Measurements from ENCODE around the gene GPR156. TPM values are rescaled to one million over a fixed set of nuclear protein-coding genes. Genes with fewer than 3 reads are reported as not detected.

GPR156 gene
- 1 to 10 TPM; 1.1 to 1.2 TPM for total RNA-seq
- 1.3 TPM for polyA plus RNA-seq (2013, experiment 1 of 2)
- polyA plus RNA-seq (2013, experiment 2 of 2), result 0.75 TPM
- long read RNA-seq, experiment 1, partial matches to known transcripts, result 1 of 1 reads
- long read RNA-seq, experiment 1, other reads (novel, unspliced or antisense), result 0 of 1 reads
- long read RNA-seq, experiment 2, full-length matches to known transcripts, result 6 of 7 reads
- long read RNA-seq, experiment 2, partial matches to known transcripts, result 0 of 7 reads
- long read RNA-seq, experiment 2, other reads (novel, unspliced or antisense), result 1 of 7 reads
- long read RNA-seq, experiment 3, partial matches to known transcripts, result 0 of 2 reads
- long read RNA-seq, experiment 3, other reads (novel, unspliced or antisense), result 2 of 2 reads
- long read RNA-seq, experiment 4, result 0 reads

- Mint-ChIP-seq H3K9me3 (no peaks in the 10 kb centered on the region), H3K27me3 (ENCODE audit: insufficient read depth) (peaks cover 56% of the 10 kb centered on the region)
These were observed at the start of gene GPR156 for GRCh38 chr3:120284747-120285507. Gene GPR156, minus strand, starts transcription at chr3:120285222. Its CDS starts 41,124 bp downstream, at chr3:120244098.

GRCh38 chr3:120332646-120333045 lies 47.6 kb upstream of the GPR156 start:
- no peaks in the 10 kb centered on the region for H3K27me3 Mint-ChIP-seq (ENCODE audit: insufficient read depth)
- Histone ChIP-seq H3K27me3 (ENCODE audit: control insufficient read depth, insufficient read depth, low read length, poor library complexity, severe bottlenecking) (no peaks in the 10 kb centered on the region), H3K9ac (ENCODE audit: extremely low read depth, low read length, poor library complexity, severe bottlenecking) (no peak overlapping the region), H3K4me3 (ENCODE audit: low read length) (no peak overlapping the region), H3K27ac (ENCODE audit: low read depth, low read length) (no peak overlapping the region), H3K36me3 (ENCODE audit: control insufficient read depth, insufficient read depth, low read length) (peaks cover 17% of the 10 kb centered on the region), H3K4me1 (ENCODE audit: control insufficient read depth, insufficient read depth, low read length) (no peaks in the 10 kb centered on the region), H3K9me3 (ENCODE audit: control insufficient read depth, low read length) (no peaks in the 10 kb centered on the region)
- WGBS, 2 experiments (ENCODE audit: insufficient coverage in 1 of 2, insufficient read length in 1 of 2), result 90 to 93% methylated on average over 5 to 8 of the region's 8 CpGs
- no peak overlapping the region for H3K27ac Mint-ChIP-seq
- no peak overlapping the region for H3K4me3 Mint-ChIP-seq
- H3K9me3 Mint-ChIP-seq, result no peaks in the 10 kb centered on the region
- no peak for DNase-seq
- no peak for TF ChIP-seq CTCF (conservative IDR thresholded peaks at IDR 0.05)
- peaks cover 36% of the 10 kb centered on the region for H3K36me3 Mint-ChIP-seq (ENCODE audit: low read depth)
- H3K4me1 Mint-ChIP-seq, result no peaks in the 10 kb centered on the region

More at GRCh38 chr3:120284747-120285507, at the start of gene GPR156:
- no peak within 1 kb of the TSS for H3K27ac Mint-ChIP-seq
- H3K4me3 Mint-ChIP-seq, result peak within 1 kb of the TSS; percentile 58
- no peak for TF ChIP-seq CTCF (conservative IDR thresholded peaks at IDR 0.05)
- H3K27ac ChIP-seq (ENCODE audit: low read depth, low read length), result no peak within 1 kb of the TSS
- no peak within 1 kb of the TSS for H3K4me3 ChIP-seq (ENCODE audit: low read length)
- H3K4me1 Mint-ChIP-seq, result peaks cover 5% of the 10 kb centered on the region
- H3K9ac ChIP-seq (ENCODE audit: extremely low read depth, low read length, poor library complexity, severe bottlenecking), result no peak within 1 kb of the TSS
- 30 to 38% methylated on average over 20 to 72 of the region's 72 CpGs for WGBS, 2 experiments (ENCODE audit: insufficient coverage in 1 of 2, insufficient read length in 1 of 2)
- no peaks in the 10 kb centered on the region for H3K36me3 ChIP-seq (ENCODE audit: control insufficient read depth, insufficient read depth, low read length)
- H3K9me3 ChIP-seq (ENCODE audit: control insufficient read depth, low read length), result no peaks in the 10 kb centered on the region
- H3K36me3 Mint-ChIP-seq (ENCODE audit: low read depth), result no peaks in the 10 kb centered on the region
- peak; percentile 69 for DNase-seq
- peaks cover 29% of the 10 kb centered on the region for H3K27me3 ChIP-seq (ENCODE audit: control insufficient read depth, insufficient read depth, low read length, poor library complexity, severe bottlenecking)
- H3K4me1 ChIP-seq (ENCODE audit: control insufficient read depth, insufficient read depth, low read length), result no peaks in the 10 kb centered on the region

- peaks cover 17% of the 10 kb centered on the region for H3K36me3 ChIP-seq (ENCODE audit: control insufficient read depth, insufficient read depth, low read length)
- no peak for TF ChIP-seq CTCF (conservative IDR thresholded peaks at IDR 0.05)
- H3K9me3 ChIP-seq (ENCODE audit: control insufficient read depth, low read length), result no peaks in the 10 kb centered on the region
- WGBS, 2 experiments (ENCODE audit: insufficient coverage in 1 of 2, insufficient read length in 1 of 2), result 86 to 100% methylated on average over 2 of the region's 2 CpGs
- no peak for DNase-seq
- Mint-ChIP-seq H3K4me3 (no peak overlapping the region), H3K4me1 (no peaks in the 10 kb centered on the region), H3K9me3 (no peaks in the 10 kb centered on the region), H3K27me3 (ENCODE audit: insufficient read depth) (no peaks in the 10 kb centered on the region), H3K27ac (no peak overlapping the region), H3K36me3 (ENCODE audit: low read depth) (peaks cover 39% of the 10 kb centered on the region)
- H3K9ac ChIP-seq (ENCODE audit: extremely low read depth, low read length, poor library complexity, severe bottlenecking), result no peak overlapping the region
- no peaks in the 10 kb centered on the region for H3K27me3 ChIP-seq (ENCODE audit: control insufficient read depth, insufficient read depth, low read length, poor library complexity, severe bottlenecking)
- H3K27ac ChIP-seq (ENCODE audit: low read depth, low read length), result no peak overlapping the region
- H3K4me1 ChIP-seq (ENCODE audit: control insufficient read depth, insufficient read depth, low read length), result no peaks in the 10 kb centered on the region
- H3K4me3 ChIP-seq (ENCODE audit: low read length), result no peak overlapping the region
These were observed 46.1 kb upstream of the GPR156 start for GRCh38 chr3:120331076-120331475.

Data from endodermal cell (in vitro differentiated cells).